Nephron progenitor cell (in vitro differentiated cells): ENCODE measurements around the gene DDX28.

ENCODE experiments used
- DNase-seq: peaks from one replicate; pipeline ENCODE4 v3.0.0; 2021
- H3K27ac Mint-ChIP-seq: 2 replicates; pipeline ENCODE4 v1.8.0; 2021; ENCODE audit warnings: mild to moderate bottlenecking, moderate library complexity, mixed read lengths
- H3K27me3 Mint-ChIP-seq: 2 replicates; pipeline ENCODE4 v1.8.0; 2021; ENCODE audit warnings: mild to moderate bottlenecking, low read depth, mixed read lengths; ENCODE audit not compliant: poor library complexity
- H3K36me3 Mint-ChIP-seq: 2 replicates; pipeline ENCODE4 v1.8.0; 2021; ENCODE audit warnings: low read depth, mixed read lengths
- H3K4me1 Mint-ChIP-seq: 2 replicates; pipeline ENCODE4 v1.8.0; 2021; ENCODE audit warnings: mixed read lengths
- H3K4me3 Mint-ChIP-seq: 2 replicates; pipeline ENCODE4 v1.8.0; 2021; ENCODE audit warnings: mild to moderate bottlenecking, moderate library complexity, mixed read lengths
- H3K9me3 Mint-ChIP-seq: 2 replicates; pipeline ENCODE4 v1.8.0; 2021; ENCODE audit warnings: mild to moderate bottlenecking, moderate library complexity, mixed read lengths
- TF ChIP-seq, protein P1 (sequence below): fragments of 200-600 bp; sonication (generic); IDR thresholded peaks from 2 replicates; pipeline ENCODE4 v1.5.0; 2021; ENCODE audit warnings: antibody characterized with exemption

The DDX28 gene, protein sequence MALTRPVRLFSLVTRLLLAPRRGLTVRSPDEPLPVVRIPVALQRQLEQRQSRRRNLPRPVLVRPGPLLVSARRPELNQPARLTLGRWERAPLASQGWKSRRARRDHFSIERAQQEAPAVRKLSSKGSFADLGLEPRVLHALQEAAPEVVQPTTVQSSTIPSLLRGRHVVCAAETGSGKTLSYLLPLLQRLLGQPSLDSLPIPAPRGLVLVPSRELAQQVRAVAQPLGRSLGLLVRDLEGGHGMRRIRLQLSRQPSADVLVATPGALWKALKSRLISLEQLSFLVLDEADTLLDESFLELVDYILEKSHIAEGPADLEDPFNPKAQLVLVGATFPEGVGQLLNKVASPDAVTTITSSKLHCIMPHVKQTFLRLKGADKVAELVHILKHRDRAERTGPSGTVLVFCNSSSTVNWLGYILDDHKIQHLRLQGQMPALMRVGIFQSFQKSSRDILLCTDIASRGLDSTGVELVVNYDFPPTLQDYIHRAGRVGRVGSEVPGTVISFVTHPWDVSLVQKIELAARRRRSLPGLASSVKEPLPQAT

DNA sequence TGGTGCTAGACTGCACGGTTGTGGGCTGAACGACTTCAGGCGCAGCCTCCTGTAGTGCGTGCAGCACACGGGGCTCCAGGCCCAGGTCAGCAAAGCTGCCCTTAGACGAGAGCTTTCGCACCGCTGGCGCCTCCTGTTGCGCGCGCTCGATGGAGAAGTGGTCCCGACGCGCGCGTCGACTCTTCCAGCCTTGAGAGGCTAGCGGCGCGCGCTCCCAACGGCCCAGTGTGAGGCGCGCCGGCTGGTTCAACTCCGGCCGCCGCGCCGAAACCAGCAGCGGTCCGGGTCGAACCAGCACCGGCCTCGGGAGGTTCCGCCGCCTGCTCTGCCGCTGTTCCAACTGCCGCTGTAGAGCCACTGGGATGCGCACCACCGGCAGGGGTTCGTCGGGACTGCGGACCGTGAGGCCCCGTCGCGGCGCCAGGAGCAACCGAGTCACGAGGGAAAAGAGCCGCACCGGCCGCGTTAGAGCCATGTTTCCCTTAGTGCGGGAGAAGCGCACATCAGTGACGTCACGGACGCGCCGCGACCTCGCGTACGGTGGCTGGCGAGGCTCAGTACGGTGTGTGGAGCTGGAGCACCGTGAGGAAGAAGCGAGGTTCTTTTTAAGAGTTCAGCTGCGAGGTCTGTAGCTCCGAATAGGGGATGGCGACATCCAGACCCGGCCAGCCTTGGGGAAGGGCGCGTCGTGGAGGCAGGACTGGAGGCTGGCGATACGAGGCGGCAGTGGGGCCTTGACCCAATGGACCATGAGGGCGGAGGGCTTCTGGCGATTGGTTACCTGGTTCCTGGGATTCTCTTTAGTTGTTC lies at the start of gene DDX28, which contains the start of gene DUS2:
TSS of gene DDX28 (minus strand) at position 505 of the 810 bp plus-strand sequence. CDS start at position 475, 30 bp downstream.
TSS of gene DUS2 (plus strand) at position 557 of the 810 bp plus-strand sequence. CDS start 14,740 bp downstream, outside the sequence.
- TF ChIP-seq, protein P1, sequence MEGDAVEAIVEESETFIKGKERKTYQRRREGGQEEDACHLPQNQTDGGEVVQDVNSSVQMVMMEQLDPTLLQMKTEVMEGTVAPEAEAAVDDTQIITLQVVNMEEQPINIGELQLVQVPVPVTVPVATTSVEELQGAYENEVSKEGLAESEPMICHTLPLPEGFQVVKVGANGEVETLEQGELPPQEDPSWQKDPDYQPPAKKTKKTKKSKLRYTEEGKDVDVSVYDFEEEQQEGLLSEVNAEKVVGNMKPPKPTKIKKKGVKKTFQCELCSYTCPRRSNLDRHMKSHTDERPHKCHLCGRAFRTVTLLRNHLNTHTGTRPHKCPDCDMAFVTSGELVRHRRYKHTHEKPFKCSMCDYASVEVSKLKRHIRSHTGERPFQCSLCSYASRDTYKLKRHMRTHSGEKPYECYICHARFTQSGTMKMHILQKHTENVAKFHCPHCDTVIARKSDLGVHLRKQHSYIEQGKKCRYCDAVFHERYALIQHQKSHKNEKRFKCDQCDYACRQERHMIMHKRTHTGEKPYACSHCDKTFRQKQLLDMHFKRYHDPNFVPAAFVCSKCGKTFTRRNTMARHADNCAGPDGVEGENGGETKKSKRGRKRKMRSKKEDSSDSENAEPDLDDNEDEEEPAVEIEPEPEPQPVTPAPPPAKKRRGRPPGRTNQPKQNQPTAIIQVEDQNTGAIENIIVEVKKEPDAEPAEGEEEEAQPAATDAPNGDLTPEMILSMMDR: no peak
- peak within 1 kb of the TSS; percentile 100 for H3K4me3 Mint-ChIP-seq
- peaks cover 33% of the 10 kb centered on the region for H3K36me3 Mint-ChIP-seq
- peak; percentile 94 for DNase-seq
- H3K27ac Mint-ChIP-seq: peak within 1 kb of the TSS; percentile 99
- H3K27me3 Mint-ChIP-seq: no peaks in the 10 kb centered on the region
- H3K4me1 Mint-ChIP-seq: peaks cover 27% of the 10 kb centered on the region
- H3K9me3 Mint-ChIP-seq: no peaks in the 10 kb centered on the region

GRCh38 chr16:68072038-68072695 lies 49.1 kb upstream of the DDX28 start:
- H3K27me3 Mint-ChIP-seq: peaks cover 3% of the 10 kb centered on the region
- H3K4me1 Mint-ChIP-seq: peaks cover 27% of the 10 kb centered on the region
- no peak overlapping the region for H3K27ac Mint-ChIP-seq
- H3K9me3 Mint-ChIP-seq: no peaks in the 10 kb centered on the region
- TF ChIP-seq, protein P1: no peak
- DNase-seq: no peak
- no peak overlapping the region for H3K4me3 Mint-ChIP-seq
- peaks cover 59% of the 10 kb centered on the region for H3K36me3 Mint-ChIP-seq

DNA sequence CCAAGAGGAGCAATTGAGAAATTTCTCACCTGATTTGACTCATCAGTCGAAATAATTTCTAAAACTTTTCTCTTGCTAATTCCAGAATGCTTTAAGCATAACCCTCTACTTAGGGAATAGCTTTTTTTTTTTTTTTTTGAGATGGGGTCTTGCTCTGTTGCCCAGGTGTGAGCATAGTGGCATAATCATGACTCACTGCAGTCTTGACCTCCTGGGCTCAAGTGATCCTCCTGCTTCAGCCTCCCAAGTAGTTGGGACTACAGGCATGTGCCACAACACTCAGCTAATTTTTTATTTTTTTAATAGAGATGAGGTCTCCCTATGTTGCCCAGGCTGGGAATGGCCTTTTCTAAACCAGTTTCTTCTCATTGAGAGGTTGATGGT lies 48.5 kb upstream of the DDX28 start:
- H3K36me3 Mint-ChIP-seq: peaks cover 57% of the 10 kb centered on the region
- H3K27me3 Mint-ChIP-seq: peaks cover 3% of the 10 kb centered on the region
- no peaks in the 10 kb centered on the region for H3K9me3 Mint-ChIP-seq
- TF ChIP-seq, protein P1: no peak
- DNase-seq: no peak
- H3K4me3 Mint-ChIP-seq: no peak overlapping the region
- H3K4me1 Mint-ChIP-seq: peaks cover 27% of the 10 kb centered on the region
- H3K27ac Mint-ChIP-seq: no peak overlapping the region

DNA sequence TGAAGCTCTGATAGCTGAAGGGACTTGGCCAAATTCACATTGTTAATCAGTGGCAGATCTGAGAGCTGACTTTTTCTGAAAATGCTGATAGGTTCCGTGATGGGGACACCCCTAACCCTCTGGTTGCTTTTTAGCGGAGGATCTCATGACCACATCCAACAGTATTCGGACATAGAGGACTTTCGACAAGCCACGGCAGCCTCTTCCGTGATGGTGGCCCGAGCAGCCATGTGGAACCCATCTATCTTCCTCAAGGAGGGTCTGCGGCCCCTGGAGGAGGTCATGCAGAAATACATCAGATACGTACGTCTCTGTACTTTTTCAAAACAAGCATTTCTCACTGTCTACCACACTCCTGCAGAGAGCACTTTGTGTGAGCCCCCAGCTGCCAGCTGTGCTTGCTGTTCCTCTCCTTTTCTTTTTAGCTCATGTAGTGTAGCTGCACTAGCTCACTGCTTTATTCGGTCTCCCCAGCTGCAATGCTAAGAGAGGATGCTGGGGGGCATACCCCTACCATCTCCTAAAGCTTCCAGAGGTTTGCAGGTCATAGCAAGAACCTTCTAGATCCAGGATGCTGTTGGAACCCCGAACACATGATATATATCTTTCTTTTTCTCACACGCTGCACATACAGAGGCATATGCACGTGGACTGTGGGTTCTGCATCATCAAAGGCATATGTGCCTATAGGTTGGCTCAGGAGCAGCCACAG lies 47.9 kb upstream of the DDX28 start:
- Mint-ChIP-seq H3K27ac (peak overlapping the region; percentile 75), H3K27me3 (peaks cover 5% of the 10 kb centered on the region), H3K4me1 (peaks cover 27% of the 10 kb centered on the region), H3K9me3 (no peaks in the 10 kb centered on the region), H3K4me3 (no peak overlapping the region), H3K36me3 (peaks cover 51% of the 10 kb centered on the region)
- TF ChIP-seq, protein P1: no peak
- DNase-seq: no peak

DNA sequence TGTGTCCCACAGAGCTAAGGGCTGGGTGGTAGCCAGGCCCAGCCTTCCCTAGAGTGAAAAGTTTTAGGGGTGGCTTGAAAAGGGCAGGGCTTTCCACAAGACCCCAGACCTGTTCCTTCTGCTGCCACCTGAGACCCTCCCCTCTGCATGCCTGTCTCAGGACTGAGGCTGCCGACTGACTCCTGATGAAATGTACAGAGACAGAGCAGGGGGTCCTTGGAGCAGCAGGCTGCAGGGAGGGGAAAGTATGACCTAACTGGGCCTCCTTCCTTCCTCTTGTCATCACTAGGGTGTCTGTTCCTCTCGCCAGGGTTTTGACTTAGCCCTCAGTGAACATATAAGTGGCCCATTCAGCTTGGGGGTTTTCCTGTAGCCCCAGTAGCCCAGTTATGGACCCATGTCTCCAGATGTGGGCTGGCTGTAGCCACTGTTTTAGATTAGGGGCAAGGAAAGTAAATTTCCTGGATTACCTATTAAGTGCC lies 47.3 kb upstream of the DDX28 start:
- no peaks in the 10 kb centered on the region for H3K9me3 Mint-ChIP-seq
- H3K4me1 Mint-ChIP-seq: peaks cover 25% of the 10 kb centered on the region
- no peak for DNase-seq
- H3K27ac Mint-ChIP-seq: no peak overlapping the region
- H3K27me3 Mint-ChIP-seq: peaks cover 6% of the 10 kb centered on the region
- H3K4me3 Mint-ChIP-seq: no peak overlapping the region
- TF ChIP-seq, protein P1: no peak
- H3K36me3 Mint-ChIP-seq: peaks cover 47% of the 10 kb centered on the region
